HEK293T (cell line): Measurements from ENCODE around the gene CNTN5.
"Not testable (repeated sequence)": the region's sequence is repeated elsewhere in the genome, so short reads cannot be mapped to it uniquely, and the experiment has no call there.

Experiments used
- CTCF ChIA-PET: fragments of 350-600 bp; formaldehyde crosslinking; extraction: SDS; loops from one replicate; lab custom pipeline; 2021; ENCODE audit warnings: antibody characterized with exemption, inconsistent platforms; lab: Yijun Ruan, JAX
- POLR2A ChIA-PET: fragments of 350-600 bp; formaldehyde crosslinking; extraction: SDS; loops from one replicate; lab custom pipeline; 2020; ENCODE audit warnings: antibody characterized with exemption, inconsistent platforms; lab: Yijun Ruan, JAX
- DNase-seq: peaks from one replicate; pipeline ENCODE4 v3.0.0; 2012; ENCODE audit warnings: mixed read lengths; ENCODE audit errors: extremely low spot score
- ARNT ChIP-seq: fragments of 450-650 bp; IDR thresholded peaks from 2 replicates; pipeline ENCODE4 v1.6.1; 2017; ENCODE audit warnings: mild to moderate bottlenecking
- BHLHE40 ChIP-seq: fragments of 450-650 bp; IDR thresholded peaks from 2 replicates; pipeline ENCODE4 v1.6.1; 2016; ENCODE audit warnings: mild to moderate bottlenecking, moderate library complexity, borderline replicate concordance
- CTBP1 ChIP-seq: fragments of 450-650 bp; IDR thresholded peaks from 2 replicates; pipeline ENCODE4 v1.6.1; 2016; ENCODE audit warnings: borderline replicate concordance
- ELF4 ChIP-seq: fragments of 450-650 bp; IDR thresholded peaks from 2 replicates; pipeline ENCODE4 v1.6.1; 2017; ENCODE audit warnings: antibody characterized with exemption
- FOXA1 ChIP-seq: fragments of 450-650 bp; IDR thresholded peaks from 2 replicates; pipeline ENCODE4 v1.6.1; 2016; ENCODE audit warnings: mild to moderate bottlenecking
- FOXK2 ChIP-seq: fragments of 450-650 bp; IDR thresholded peaks from 2 replicates; pipeline ENCODE4 v1.6.1; 2016; ENCODE audit warnings: mild to moderate bottlenecking
- FOXM1 ChIP-seq: fragments of 450-650 bp; IDR thresholded peaks from 2 replicates; pipeline ENCODE4 v1.6.1; 2017; ENCODE audit warnings: mild to moderate bottlenecking, borderline replicate concordance
- HDGF ChIP-seq: fragments of 450-650 bp; IDR thresholded peaks from 2 replicates; pipeline ENCODE4 v1.6.1; 2017; ENCODE audit warnings: antibody characterized with exemption, borderline replicate concordance
- L3MBTL2 ChIP-seq: fragments of 450-650 bp; conservative IDR thresholded peaks from 2 replicates; pipeline ENCODE4 v1.6.1; 2016; ENCODE audit warnings: mild to moderate bottlenecking
- LEF1 ChIP-seq: fragments of 450-650 bp; IDR thresholded peaks from 2 replicates; pipeline ENCODE4 v1.6.1; 2017; ENCODE audit warnings: mild to moderate bottlenecking, borderline replicate concordance
- NFRKB ChIP-seq: fragments of 450-650 bp; IDR thresholded peaks from 2 replicates; pipeline ENCODE4 v1.6.1; 2016; ENCODE audit warnings: mild to moderate bottlenecking, moderate library complexity
- PKNOX1 ChIP-seq: fragments of 450-650 bp; IDR thresholded peaks from 2 replicates; pipeline ENCODE4 v1.6.1; 2016
- SP1 ChIP-seq: fragments of 450-650 bp; IDR thresholded peaks from 2 replicates; pipeline ENCODE4 v1.6.1; 2017
- SUZ12 ChIP-seq: fragments of 450-650 bp; IDR thresholded peaks from 2 replicates; pipeline ENCODE4 v1.6.1; 2016; ENCODE audit warnings: mild to moderate bottlenecking
- TARDBP ChIP-seq: fragments of 450-650 bp; IDR thresholded peaks from 2 replicates; pipeline ENCODE4 v1.6.1; 2016
- ZNF384 ChIP-seq: fragments of 450-650 bp; IDR thresholded peaks from 2 replicates; pipeline ENCODE4 v1.6.1; 2016

CNTN5 gene

GRCh38 chr11:99814738-99815137, 794.0 kb downstream of the CNTN5 start:
- no peak for TF ChIP-seq FOXM1
- TF ChIP-seq ARNT = no peak
- TF ChIP-seq CTBP1 = no peak
- TF ChIP-seq ELF4 = no peak
- TF ChIP-seq FOXK2 = no peak
- TF ChIP-seq FOXA1 = no peak
- TF ChIP-seq PKNOX1 = no peak
- TF ChIP-seq SUZ12 = no peak
- TF ChIP-seq NFRKB = no peak
- no peak for TF ChIP-seq BHLHE40
- TF ChIP-seq SP1 = no peak
- no peak for TF ChIP-seq LEF1
- no peak for TF ChIP-seq L3MBTL2
- no peak for TF ChIP-seq ZNF384
- no peak for TF ChIP-seq TARDBP
- TF ChIP-seq HDGF = no peak
- no peak for DNase-seq
- ChIA-PET POLR2A (no interaction called here), CTCF (no interaction called here)

GRCh38 chr11:99818991-99819390, 798.2 kb downstream of the CNTN5 start:
- no peak for TF ChIP-seq BHLHE40
- TF ChIP-seq PKNOX1 = no peak
- no peak for TF ChIP-seq NFRKB
- no peak for TF ChIP-seq L3MBTL2
- no peak for TF ChIP-seq FOXK2
- no peak for TF ChIP-seq CTBP1
- TF ChIP-seq LEF1 = no peak
- no peak for TF ChIP-seq ELF4
- TF ChIP-seq FOXA1 = no peak
- no peak for TF ChIP-seq TARDBP
- TF ChIP-seq SP1 = no peak
- no peak for TF ChIP-seq ZNF384
- no peak for DNase-seq
- POLR2A ChIA-PET = no interaction called here
- CTCF ChIA-PET = no interaction called here

- DNase-seq = no peak
- TF ChIP-seq L3MBTL2 = no peak
- no peak for TF ChIP-seq FOXK2
- no peak for TF ChIP-seq TARDBP
- no peak for TF ChIP-seq BHLHE40
- TF ChIP-seq CTBP1 = no peak
- TF ChIP-seq FOXA1 = no peak
- TF ChIP-seq SP1 = no peak
- TF ChIP-seq LEF1 = no peak
- TF ChIP-seq ELF4 = no peak
- TF ChIP-seq NFRKB = no peak
- no peak for TF ChIP-seq ZNF384
- TF ChIP-seq FOXM1 = no peak
- TF ChIP-seq ARNT = no peak
- no peak for TF ChIP-seq SUZ12
- TF ChIP-seq PKNOX1 = no peak
- no peak for TF ChIP-seq HDGF
- CTCF ChIA-PET = no interaction called here
- POLR2A ChIA-PET = no interaction called here
These were observed 802.3 kb downstream of the CNTN5 start for GRCh38 chr11:99822846-99823565.

- POLR2A ChIA-PET, DNase-seq: not testable (repeated sequence)
These were observed 816.0 kb downstream of the CNTN5 start for GRCh38 chr11:99836739-99837138.

GRCh38 chr11:99841885-99842284, 821.1 kb downstream of the CNTN5 start:
- POLR2A ChIA-PET = no interaction called here

More at GRCh38 chr11:99836739-99837138, 816.0 kb downstream of the CNTN5 start:
- CTCF ChIA-PET = not testable (repeated sequence)

More at GRCh38 chr11:99841885-99842284, 821.1 kb downstream of the CNTN5 start:
- CTCF ChIA-PET = no interaction called here
- no peak for TF ChIP-seq SP1
- TF ChIP-seq FOXK2 = no peak
- no peak for TF ChIP-seq BHLHE40
- no peak for TF ChIP-seq CTBP1
- TF ChIP-seq HDGF = no peak
- no peak for TF ChIP-seq FOXM1
- TF ChIP-seq ZNF384 = no peak
- TF ChIP-seq ARNT = no peak
- TF ChIP-seq SUZ12 = no peak
- TF ChIP-seq LEF1 = no peak
- no peak for TF ChIP-seq L3MBTL2
- TF ChIP-seq TARDBP = no peak
- TF ChIP-seq NFRKB = no peak
- TF ChIP-seq PKNOX1 = no peak
- no peak for TF ChIP-seq FOXA1
- no peak for TF ChIP-seq ELF4
- DNase-seq = no peak
